ENCODE data around the gene MICAL2. TPM values are rescaled to one million over a fixed set of nuclear protein-coding genes. Genes with fewer than 3 reads are reported as not detected.

Gene MICAL2
- total and polyA plus RNA-seq, 2 donors (not counting 1 experiment from before 2014, with no cell fraction given) = 0.32 to 0.40 TPM

DNA sequence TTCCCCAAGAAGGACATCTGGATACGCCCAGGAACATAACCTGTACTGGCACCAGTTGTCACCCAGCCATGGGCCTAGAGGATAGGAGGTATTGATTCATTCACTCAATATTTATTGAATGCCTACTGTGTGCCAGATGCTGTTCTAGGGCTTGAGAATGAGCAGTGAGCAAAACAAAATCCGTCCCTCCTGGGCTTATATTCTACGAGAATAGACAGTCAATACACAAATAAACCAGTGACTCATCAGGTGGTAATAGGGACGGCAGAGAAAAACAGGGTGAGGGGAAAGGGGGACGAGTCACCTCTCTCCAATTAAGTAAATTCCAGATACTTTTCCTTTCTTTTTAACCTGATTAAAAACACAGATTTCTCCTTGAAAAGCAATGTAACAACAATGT is 103.5 kb downstream of the MICAL2 start:
- no peak for DNase-seq
- peaks cover 7% of the 10 kb centered on the region for H3K4me1 Mint-ChIP-seq
- H3K4me2 ChIP-seq (replicated peaks; ENCODE audit: low read depth, low read length, poor library complexity, severe bottlenecking) = no peak overlapping the region
- no peak for ATAC-seq (ENCODE audit: low read depth)
- H3K27ac Mint-ChIP-seq = no peak overlapping the region
- intact Hi-C loops (cut with micrococcal nuclease) = no loop called here
- H3K27me3 ChIP-seq (replicated peaks in 1 of 4; ENCODE audit: control extremely low read depth in 1 of 4, control insufficient read depth in 3 of 4, insufficient read depth in 4 of 4, low read length in 3 of 4) = peaks cover 0 to 10% (median 1%) of the 10 kb centered on the region in 4 experiments
- H3K27ac ChIP-seq (ENCODE audit: low read length in 2 of 2) = no peak overlapping the region
- no peak overlapping the region for H3K4me3 ChIP-seq (ENCODE audit: control extremely low read depth in 1 of 5, extremely low read depth in 1 of 5, insufficient read depth in 1 of 5, low read depth in 2 of 5, low read length in 4 of 5)
- no peaks in the 10 kb centered on the region for H3K79me2 ChIP-seq (ENCODE audit: control insufficient read depth, insufficient read depth, low read length)
- no peak overlapping the region for H3K9ac ChIP-seq (ENCODE audit: low read length)
- peaks cover 34% of the 10 kb centered on the region for H3K27me3 Mint-ChIP-seq
- no peaks in the 10 kb centered on the region for H4K20me1 ChIP-seq (ENCODE audit: control insufficient read depth, insufficient read depth, low read length, poor library complexity, severe bottlenecking)
- no peaks in the 10 kb centered on the region for H3K9me3 Mint-ChIP-seq (ENCODE audit: insufficient read depth)
- WGBS (ENCODE audit: insufficient coverage) = no CpG with 5 or more reads among the region's 5 CpGs
- H3K4me3 Mint-ChIP-seq = no peak overlapping the region
- no peaks in the 10 kb centered on the region for H3K36me3 ChIP-seq (replicated peaks in 1 of 2; ENCODE audit: control extremely low read depth in 1 of 2, control insufficient read depth in 1 of 2, extremely low read depth in 1 of 2, insufficient read depth in 2 of 2, low read length in 1 of 2)
- ChIA-PET POLR2A (no interaction called here), CTCF (no interaction called here)
- TF ChIP-seq, protein P1, sequence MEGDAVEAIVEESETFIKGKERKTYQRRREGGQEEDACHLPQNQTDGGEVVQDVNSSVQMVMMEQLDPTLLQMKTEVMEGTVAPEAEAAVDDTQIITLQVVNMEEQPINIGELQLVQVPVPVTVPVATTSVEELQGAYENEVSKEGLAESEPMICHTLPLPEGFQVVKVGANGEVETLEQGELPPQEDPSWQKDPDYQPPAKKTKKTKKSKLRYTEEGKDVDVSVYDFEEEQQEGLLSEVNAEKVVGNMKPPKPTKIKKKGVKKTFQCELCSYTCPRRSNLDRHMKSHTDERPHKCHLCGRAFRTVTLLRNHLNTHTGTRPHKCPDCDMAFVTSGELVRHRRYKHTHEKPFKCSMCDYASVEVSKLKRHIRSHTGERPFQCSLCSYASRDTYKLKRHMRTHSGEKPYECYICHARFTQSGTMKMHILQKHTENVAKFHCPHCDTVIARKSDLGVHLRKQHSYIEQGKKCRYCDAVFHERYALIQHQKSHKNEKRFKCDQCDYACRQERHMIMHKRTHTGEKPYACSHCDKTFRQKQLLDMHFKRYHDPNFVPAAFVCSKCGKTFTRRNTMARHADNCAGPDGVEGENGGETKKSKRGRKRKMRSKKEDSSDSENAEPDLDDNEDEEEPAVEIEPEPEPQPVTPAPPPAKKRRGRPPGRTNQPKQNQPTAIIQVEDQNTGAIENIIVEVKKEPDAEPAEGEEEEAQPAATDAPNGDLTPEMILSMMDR (IDR thresholded peaks at IDR 0.05) = no peak
- no peak for TF ChIP-seq EZH2 (IDR thresholded peaks at IDR 0.05; ENCODE audit: borderline replicate concordance, insufficient read depth, low read depth, low read length, poor library complexity, severe bottlenecking)
- H3K9me3 ChIP-seq (ENCODE audit: control extremely low read depth in 1 of 3, control insufficient read depth in 2 of 3, insufficient read depth in 1 of 3, low read length in 2 of 3) = no peaks in the 10 kb centered on the region
- H2AFZ ChIP-seq (ENCODE audit: insufficient read depth, low read depth, low read length, poor library complexity, severe bottlenecking) = no peak overlapping the region
- peaks cover 0 to 5% of the 10 kb centered on the region in 2 donors for H3K4me1 ChIP-seq (ENCODE audit: control insufficient read depth in 2 of 2, insufficient read depth in 2 of 2, low read length in 2 of 2)

DNA sequence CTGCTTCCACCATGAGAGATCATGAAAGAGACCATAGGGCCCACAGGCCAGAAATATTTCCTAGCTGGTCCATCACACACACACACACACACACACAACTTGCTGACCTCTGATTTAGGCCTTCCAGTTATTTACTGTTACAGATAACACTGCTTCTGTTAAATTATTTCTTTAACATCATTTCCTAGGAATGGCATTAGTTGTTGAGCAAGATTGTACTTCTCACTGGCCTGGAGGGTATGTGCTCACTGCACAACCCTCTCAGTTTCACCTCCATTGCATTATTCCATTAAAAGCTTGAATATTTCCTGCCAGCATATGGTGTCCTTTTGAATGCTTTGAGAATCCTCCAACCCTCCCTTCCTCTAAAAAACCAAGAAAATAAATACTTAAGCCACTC is 104.4 kb downstream of the MICAL2 start:
- ChIA-PET CTCF (no interaction called here), POLR2A (no interaction called here)
- Histone ChIP-seq H3K4me3 (ENCODE audit: control extremely low read depth in 1 of 5, extremely low read depth in 1 of 5, insufficient read depth in 1 of 5, low read depth in 2 of 5, low read length in 4 of 5) (no peak overlapping the region), H4K20me1 (ENCODE audit: control insufficient read depth, insufficient read depth, low read length, poor library complexity, severe bottlenecking) (no peaks in the 10 kb centered on the region), H2AFZ (ENCODE audit: insufficient read depth, low read depth, low read length, poor library complexity, severe bottlenecking) (no peak overlapping the region), H3K9ac (ENCODE audit: low read length) (no peak overlapping the region), H3K4me1 (ENCODE audit: control insufficient read depth in 2 of 2, insufficient read depth in 2 of 2, low read length in 2 of 2) (peaks cover 0 to 5% of the 10 kb centered on the region in 2 donors), H3K27me3 (replicated peaks in 1 of 4; ENCODE audit: control extremely low read depth in 1 of 4, control insufficient read depth in 3 of 4, insufficient read depth in 4 of 4, low read length in 3 of 4) (peaks cover 0 to 10% (median 0%) of the 10 kb centered on the region in 4 experiments), H3K9me3 (ENCODE audit: control extremely low read depth in 1 of 3, control insufficient read depth in 2 of 3, insufficient read depth in 1 of 3, low read length in 2 of 3) (no peaks in the 10 kb centered on the region), H3K79me2 (ENCODE audit: control insufficient read depth, insufficient read depth, low read length) (no peaks in the 10 kb centered on the region), H3K36me3 (replicated peaks in 1 of 2; ENCODE audit: control extremely low read depth in 1 of 2, control insufficient read depth in 1 of 2, extremely low read depth in 1 of 2, insufficient read depth in 2 of 2, low read length in 1 of 2) (no peaks in the 10 kb centered on the region), H3K27ac (ENCODE audit: low read length in 2 of 2) (no peak overlapping the region), H3K4me2 (replicated peaks; ENCODE audit: low read depth, low read length, poor library complexity, severe bottlenecking) (no peak overlapping the region)
- H3K4me3 Mint-ChIP-seq = no peak overlapping the region
- no peak overlapping the region for H3K27ac Mint-ChIP-seq
- peaks cover 32% of the 10 kb centered on the region for H3K27me3 Mint-ChIP-seq
- no peak for DNase-seq
- no peaks in the 10 kb centered on the region for H3K9me3 Mint-ChIP-seq (ENCODE audit: insufficient read depth)
- intact Hi-C loops (cut with micrococcal nuclease) = no loop called here
- no peak for TF ChIP-seq EZH2 (IDR thresholded peaks at IDR 0.05; ENCODE audit: borderline replicate concordance, insufficient read depth, low read depth, low read length, poor library complexity, severe bottlenecking)
- TF ChIP-seq, protein P1 (IDR thresholded peaks at IDR 0.05) = no peak
- no peak for ATAC-seq (ENCODE audit: low read depth)
- H3K4me1 Mint-ChIP-seq = peaks cover 7% of the 10 kb centered on the region

Measured in B cell (primary cell).